Ectodermal cell (in vitro differentiated cells): ENCODE data around the gene PIGR.

Experiments
- H3K27ac ChIP-seq: 2 replicates; pipeline ENCODE4 v1.7.0; 2013; ENCODE audit warnings: mild to moderate bottlenecking, low read depth, low read length; ENCODE audit not compliant: insufficient read depth, poor library complexity, severe bottlenecking
- H3K27me3 ChIP-seq: 2 replicates; pipeline ENCODE4 v1.7.0; 2013; ENCODE audit warnings: mild to moderate bottlenecking, low read length; ENCODE audit not compliant: insufficient read depth, control insufficient read depth, poor library complexity, severe bottlenecking
- H3K36me3 ChIP-seq: one replicate; pipeline ENCODE4 v1.7.0; 2013; ENCODE audit warnings: low read length; ENCODE audit not compliant: control insufficient read depth, insufficient read depth
- H3K4me1 ChIP-seq: one replicate; pipeline ENCODE4 v1.7.0; 2013; ENCODE audit warnings: low read length; ENCODE audit not compliant: control insufficient read depth, insufficient read depth
- H3K4me3 ChIP-seq: 2 replicates; pipeline ENCODE4 v1.7.0; 2013; ENCODE audit warnings: low read depth, low read length, control low read depth; ENCODE audit not compliant: insufficient read depth
- H3K9me3 ChIP-seq: 2 replicates; pipeline ENCODE4 v1.7.0; 2013; ENCODE audit warnings: mild to moderate bottlenecking, low read length, moderate library complexity; ENCODE audit not compliant: control insufficient read depth
- WGBS, 2 experiments: methylation state at CpG; one replicate each; pipeline ENCODE4 v1.1.7; 2013; ENCODE audit warnings: missing lambda C conversion rate in 2 of 2; 5-methylcytosine and 5-hydroxymethylcytosine counted together

PIGR gene

GRCh38 chr1:206951318-206952100 lies 5.2 kb upstream of the PIGR start:
- Histone ChIP-seq H3K27me3 (no peaks in the 10 kb centered on the region), H3K9me3 (no peaks in the 10 kb centered on the region), H3K4me1 (peaks cover 5% of the 10 kb centered on the region), H3K4me3 (no peak overlapping the region), H3K36me3 (no peaks in the 10 kb centered on the region), H3K27ac (no peak overlapping the region)
- 92 to 93% methylated on average over 4 of the region's 4 CpGs for WGBS, 2 experiments

DNA sequence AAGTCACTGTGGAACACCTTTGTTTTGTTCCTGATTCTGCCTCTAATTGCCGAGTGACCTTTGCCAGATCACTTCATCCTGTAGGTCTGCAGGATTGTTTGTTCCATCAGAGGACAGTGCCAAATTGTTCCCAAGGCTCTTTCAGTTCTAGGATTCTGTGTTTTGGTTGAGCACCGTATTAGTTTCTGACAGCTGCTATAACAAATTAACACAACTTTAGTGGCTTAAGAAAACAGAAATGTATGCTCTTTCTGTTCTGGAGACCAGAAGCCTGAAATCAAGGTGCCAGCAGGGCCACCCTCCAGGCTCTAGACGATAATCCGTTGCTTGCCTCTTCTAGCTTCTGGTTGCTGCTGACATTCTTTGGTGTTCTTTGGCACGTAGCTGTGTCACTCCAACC lies 3.4 kb upstream of the PIGR start:
- Histone ChIP-seq H3K27me3 (no peaks in the 10 kb centered on the region), H3K27ac (no peak overlapping the region), H3K36me3 (no peaks in the 10 kb centered on the region), H3K4me1 (no peaks in the 10 kb centered on the region), H3K9me3 (no peaks in the 10 kb centered on the region), H3K4me3 (no peak overlapping the region)
- WGBS, 2 experiments: 94 to 95% methylated on average over 5 of the region's 5 CpGs

DNA sequence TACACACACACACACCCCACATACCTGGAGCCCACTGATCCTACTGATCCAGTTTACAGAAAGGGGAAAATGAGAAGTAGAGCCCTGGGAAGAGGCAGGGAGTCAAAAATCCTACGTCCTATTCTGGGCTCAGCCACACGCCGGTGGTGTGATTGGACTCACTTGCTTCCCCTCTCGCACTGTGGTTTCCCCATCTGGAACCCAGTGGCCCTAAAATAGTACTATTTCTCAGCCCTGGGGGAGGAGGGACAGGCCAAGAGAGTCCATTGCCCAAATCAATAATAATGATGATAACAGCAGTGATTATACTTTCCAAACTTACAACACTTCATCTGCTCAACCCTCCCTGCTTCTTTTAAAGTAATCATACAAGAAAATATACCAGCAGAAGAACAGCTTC lies 2.9 kb upstream of the PIGR start:
- Histone ChIP-seq H3K36me3 (no peaks in the 10 kb centered on the region), H3K4me1 (no peaks in the 10 kb centered on the region), H3K4me3 (no peak overlapping the region), H3K27me3 (no peaks in the 10 kb centered on the region), H3K27ac (no peak overlapping the region), H3K9me3 (no peaks in the 10 kb centered on the region)
- WGBS, 2 experiments: 94 to 96% methylated on average over 4 of the region's 4 CpGs

DNA sequence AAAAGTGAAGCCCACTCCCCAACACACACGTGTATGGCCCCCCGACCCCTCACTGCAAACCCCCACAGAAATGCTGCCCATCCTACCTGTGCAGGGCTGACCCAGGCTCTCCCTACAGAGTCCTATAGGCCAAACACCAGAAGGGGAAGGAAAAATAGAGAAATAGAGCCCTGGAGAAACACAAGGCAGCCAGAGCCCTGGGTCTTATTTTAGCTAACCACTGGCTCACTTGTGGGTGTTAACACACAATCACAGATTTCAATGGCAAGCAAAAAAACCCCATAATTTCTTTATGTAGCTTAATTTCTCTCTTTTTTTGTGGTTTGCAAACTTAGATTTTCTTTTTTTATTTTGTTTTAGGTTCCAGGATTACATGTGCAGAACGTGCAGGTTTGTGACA lies 989 bp upstream of the PIGR start:
- H3K4me1 ChIP-seq: no peaks in the 10 kb centered on the region
- H3K27me3 ChIP-seq: no peaks in the 10 kb centered on the region
- no peaks in the 10 kb centered on the region for H3K9me3 ChIP-seq
- H3K4me3 ChIP-seq: no peak overlapping the region
- WGBS, 2 experiments: 81 to 85% methylated on average over 3 of the region's 3 CpGs
- H3K36me3 ChIP-seq: no peaks in the 10 kb centered on the region
- H3K27ac ChIP-seq: no peak overlapping the region

GRCh38 chr1:206945779-206946178 lies 487 bp downstream of the PIGR start:
- 93 to 94% methylated on average over 4 of the region's 4 CpGs for WGBS, 2 experiments
- no peak overlapping the region for H3K27ac ChIP-seq
- no peaks in the 10 kb centered on the region for H3K9me3 ChIP-seq
- H3K4me3 ChIP-seq: no peak overlapping the region
- H3K4me1 ChIP-seq: no peaks in the 10 kb centered on the region
- H3K36me3 ChIP-seq: no peaks in the 10 kb centered on the region
- no peaks in the 10 kb centered on the region for H3K27me3 ChIP-seq

DNA sequence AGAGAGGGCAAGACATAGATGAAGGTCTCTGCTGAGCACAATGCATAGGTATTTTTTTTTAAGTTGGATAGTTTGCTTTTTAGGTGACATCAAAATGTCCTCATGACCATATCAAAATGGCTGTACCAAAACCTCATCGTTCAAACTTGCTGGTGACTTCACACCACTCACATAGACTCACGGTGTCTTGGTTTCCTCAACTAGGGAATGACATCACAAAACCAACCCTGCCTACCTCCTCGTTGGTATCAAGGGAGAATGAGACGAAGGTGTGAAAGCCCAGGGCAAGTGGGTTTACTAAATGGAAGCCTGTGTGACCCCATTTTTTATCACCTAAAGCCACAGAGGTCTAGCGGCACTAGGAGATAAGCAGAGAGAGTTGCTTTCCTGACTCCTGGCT lies 1.6 kb downstream of the PIGR start:
- 89 to 92% methylated on average over 5 of the region's 5 CpGs for WGBS, 2 experiments
- Histone ChIP-seq H3K27me3 (no peaks in the 10 kb centered on the region), H3K4me1 (no peaks in the 10 kb centered on the region), H3K36me3 (no peaks in the 10 kb centered on the region), H3K27ac (no peak overlapping the region), H3K9me3 (no peaks in the 10 kb centered on the region), H3K4me3 (no peak overlapping the region)

- 86 to 90% methylated on average over 6 of the region's 6 CpGs for WGBS, 2 experiments
- Histone ChIP-seq H3K27ac (no peak overlapping the region), H3K4me3 (no peak overlapping the region), H3K27me3 (no peaks in the 10 kb centered on the region), H3K36me3 (no peaks in the 10 kb centered on the region), H3K9me3 (no peaks in the 10 kb centered on the region), H3K4me1 (no peaks in the 10 kb centered on the region)
Observed at GRCh38 chr1:206941766-206942418, 4.4 kb downstream of the PIGR start.

- Histone ChIP-seq H3K36me3 (no peaks in the 10 kb centered on the region), H3K9me3 (no peaks in the 10 kb centered on the region), H3K27me3 (no peaks in the 10 kb centered on the region), H3K4me1 (no peaks in the 10 kb centered on the region), H3K27ac (no peak overlapping the region), H3K4me3 (no peak overlapping the region)
- 90 to 95% methylated on average over 3 of the region's 3 CpGs for WGBS, 2 experiments
Observed at GRCh38 chr1:206940588-206940936, 5.7 kb downstream of the PIGR start.

DNA sequence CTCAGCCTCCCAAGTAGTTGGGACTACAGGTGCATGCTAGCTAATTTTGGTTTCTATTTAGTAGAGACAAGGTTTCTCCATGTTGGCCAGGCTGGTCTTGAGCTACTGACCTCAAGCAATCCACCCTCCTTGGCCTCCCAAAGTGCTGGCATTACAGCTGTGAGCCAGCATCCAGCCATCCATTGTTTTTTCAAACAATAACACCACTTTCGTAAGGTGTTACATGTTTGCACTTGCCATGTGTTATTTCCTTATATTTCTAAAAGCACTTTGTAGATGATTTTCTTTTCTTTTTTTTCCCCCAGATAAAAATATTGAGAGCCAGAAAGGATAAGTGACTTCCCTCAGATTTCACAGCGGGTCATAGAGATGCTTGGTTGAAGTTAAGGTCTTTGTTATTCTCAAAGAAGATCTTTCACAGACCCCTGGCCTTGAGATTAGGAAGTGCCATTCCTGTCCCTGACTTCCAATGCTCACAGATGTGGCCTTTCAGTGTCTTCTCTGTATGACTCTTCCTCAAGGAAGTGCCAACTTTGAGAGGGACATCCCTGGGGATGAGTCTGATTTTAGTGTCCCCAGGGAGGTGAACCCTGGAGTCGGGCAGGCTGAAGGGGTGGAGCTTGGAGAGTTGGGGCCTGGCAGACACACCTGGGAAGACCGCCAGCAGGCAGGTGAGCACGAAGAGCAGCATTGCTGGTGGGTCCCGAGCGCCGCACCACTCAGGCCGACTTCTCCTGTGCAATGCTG lies 6.3 kb downstream of the PIGR start:
- H3K36me3 ChIP-seq: no peaks in the 10 kb centered on the region
- no peaks in the 10 kb centered on the region for H3K4me1 ChIP-seq
- no peak overlapping the region for H3K27ac ChIP-seq
- no peaks in the 10 kb centered on the region for H3K9me3 ChIP-seq
- 91 to 92% methylated on average over 9 of the region's 9 CpGs for WGBS, 2 experiments
- no peak overlapping the region for H3K4me3 ChIP-seq
- no peaks in the 10 kb centered on the region for H3K27me3 ChIP-seq

- 94 to 96% methylated on average over 12 to 13 of the region's 13 CpGs for WGBS, 2 experiments
- no peaks in the 10 kb centered on the region for H3K9me3 ChIP-seq
- H3K27me3 ChIP-seq: no peaks in the 10 kb centered on the region
Observed at GRCh38 chr1:206939131-206939530, 7.1 kb downstream of the PIGR start.

More at GRCh38 chr1:206939131-206939530, 7.1 kb downstream of the PIGR start:
- H3K4me3 ChIP-seq: no peak overlapping the region
- no peaks in the 10 kb centered on the region for H3K4me1 ChIP-seq
- no peak overlapping the region for H3K27ac ChIP-seq
- H3K36me3 ChIP-seq: no peaks in the 10 kb centered on the region
